Hematopoietic multipotent progenitor cell treated with erythropoietin and hydrocortisone succinate and interleukin-3 and kit ligand, for 15 days (in vitro differentiated cells): ENCODE measurements around the gene IFT43.
A peak's percentile ranks its signal among the peaks of the same experiment; 100 is the strongest.

Experiments used
- DNase-seq: peaks from one replicate; pipeline ENCODE4 v3.0.0-alpha.2; 2015; ENCODE audit warnings: low spot score

IFT43 gene

GRCh38 chr14:75985618-75986438 lies at the start of gene IFT43:
Gene IFT43, plus strand, starts transcription at chr14:75985763. Its CDS starts 24 bp downstream, at chr14:75985787.
- DNase-seq: peak; percentile 87

- no peak for DNase-seq
Observed at GRCh38 chr14:75939200-75939599, 46.4 kb upstream of the IFT43 start.

- no peak for DNase-seq
Observed at GRCh38 chr14:75941030-75941429, 44.5 kb upstream of the IFT43 start.

- DNase-seq: no peak
Observed at GRCh38 chr14:75944607-75945241, 40.8 kb upstream of the IFT43 start.

- no peak for DNase-seq
Observed at GRCh38 chr14:75946785-75947184, 38.8 kb upstream of the IFT43 start.

- no peak for DNase-seq
Observed at GRCh38 chr14:75952489-75952888, 33.1 kb upstream of the IFT43 start.

- no peak for DNase-seq
Observed at GRCh38 chr14:75959031-75959430, 26.5 kb upstream of the IFT43 start.

GRCh38 chr14:75960231-75960630 lies 25.3 kb upstream of the IFT43 start:
- no peak for DNase-seq

- DNase-seq: no peak
Observed at GRCh38 chr14:75961662-75962061, 23.9 kb upstream of the IFT43 start.

GRCh38 chr14:75967866-75968265 lies 17.7 kb upstream of the IFT43 start:
- no peak for DNase-seq

- DNase-seq: no peak
Observed at GRCh38 chr14:75968456-75968855, 17.1 kb upstream of the IFT43 start.

- no peak for DNase-seq
Observed at GRCh38 chr14:75969126-75969525, 16.4 kb upstream of the IFT43 start.

GRCh38 chr14:75969891-75970290 lies 15.7 kb upstream of the IFT43 start:
- DNase-seq: no peak

- no peak for DNase-seq
Observed at GRCh38 chr14:75970989-75971388, 14.6 kb upstream of the IFT43 start.

GRCh38 chr14:75971509-75971908 lies 14.1 kb upstream of the IFT43 start:
- DNase-seq: no peak

- no peak for DNase-seq
Observed at GRCh38 chr14:75972801-75973421, 12.7 kb upstream of the IFT43 start.

GRCh38 chr14:75976826-75977581 lies 8.6 kb upstream of the IFT43 start:
- no peak for DNase-seq

- no peak for DNase-seq
Observed at GRCh38 chr14:75977582-75977943, 8.0 kb upstream of the IFT43 start.

- DNase-seq: no peak
Observed at GRCh38 chr14:75978249-75978731, 7.3 kb upstream of the IFT43 start.

GRCh38 chr14:75979071-75979571 lies 6.4 kb upstream of the IFT43 start:
- DNase-seq: no peak

GRCh38 chr14:75979648-75980565 lies 5.7 kb upstream of the IFT43 start:
- no peak for DNase-seq
